HG03108 (cell line): ENCODE results near the gene FAM120AOS.

Source experiments
- ATAC-seq: cut with Tn5 transposase; IDR thresholded peaks from one replicate; pipeline ENCODE4 v1.9.1; 2021; ENCODE audit warnings: moderate library complexity; ENCODE audit not compliant: unreplicated experiment

FAM120AOS gene

DNA sequence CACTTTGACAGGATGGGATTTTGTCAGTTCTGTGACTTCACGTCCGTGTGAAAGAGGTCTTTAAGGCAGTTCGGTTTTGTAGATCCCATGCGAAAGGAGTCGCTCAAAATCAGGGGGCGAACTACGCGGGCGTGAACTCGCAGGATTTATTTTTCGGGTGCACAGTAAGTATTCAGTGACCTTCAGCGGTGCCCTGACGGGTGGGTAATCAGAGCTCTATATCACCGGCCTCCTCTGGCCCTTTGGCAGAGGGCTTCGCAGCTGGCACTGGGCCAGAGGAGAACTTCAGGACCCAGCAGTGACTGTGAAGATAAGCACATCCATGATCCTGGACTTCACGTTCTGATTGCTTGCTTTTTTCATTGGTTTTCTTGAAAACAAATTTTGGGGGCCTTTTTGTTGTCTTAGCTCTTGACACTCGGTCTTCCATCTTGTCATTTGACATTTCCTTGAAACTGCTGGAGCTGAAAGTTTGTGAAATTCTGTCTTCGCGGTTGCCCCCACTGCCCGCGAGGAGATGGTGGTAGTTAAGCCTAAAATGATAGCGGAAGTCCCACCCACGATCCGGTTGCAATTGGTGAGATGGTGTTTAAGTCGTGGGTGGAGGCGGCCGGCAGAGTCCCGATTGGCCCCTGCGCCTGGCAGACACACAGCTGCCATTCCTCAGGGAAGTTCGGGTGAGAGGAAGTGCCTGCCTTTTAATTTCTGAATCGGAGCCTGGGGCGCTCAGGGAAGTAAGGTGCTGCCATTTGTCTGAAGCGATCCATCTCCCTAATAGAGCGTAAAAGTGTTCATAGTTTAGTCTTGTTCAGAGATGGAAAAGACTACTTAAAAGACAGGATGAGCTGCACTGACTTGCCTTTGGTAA is at the start of gene FAM120AOS:
FAM120AOS (minus strand) TSS at position 535 of the 868 bp plus-strand sequence. CDS start 872 bp downstream, outside the sequence.
- peak; percentile 54 for ATAC-seq

DNA sequence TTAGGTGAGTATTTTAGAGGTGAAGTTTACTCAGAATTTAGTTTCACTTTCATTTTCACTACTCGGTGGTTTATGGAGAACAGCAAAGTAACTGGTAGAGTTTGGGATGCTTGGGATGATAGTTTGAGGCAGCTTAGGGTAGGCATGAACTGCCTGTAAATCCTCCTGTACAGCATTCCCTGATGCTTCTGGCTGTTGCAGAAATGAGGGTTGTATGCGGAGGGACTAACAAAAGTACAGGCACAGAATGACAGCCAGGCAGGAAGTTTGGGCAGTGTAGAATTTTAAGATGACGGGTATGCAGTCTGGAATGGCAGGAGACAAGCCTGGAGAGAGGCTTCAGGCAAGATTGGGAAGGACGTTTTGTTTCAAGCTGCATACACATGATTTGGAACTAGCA is 48.0 kb upstream of the FAM120AOS start:
- no peak for ATAC-seq

DNA sequence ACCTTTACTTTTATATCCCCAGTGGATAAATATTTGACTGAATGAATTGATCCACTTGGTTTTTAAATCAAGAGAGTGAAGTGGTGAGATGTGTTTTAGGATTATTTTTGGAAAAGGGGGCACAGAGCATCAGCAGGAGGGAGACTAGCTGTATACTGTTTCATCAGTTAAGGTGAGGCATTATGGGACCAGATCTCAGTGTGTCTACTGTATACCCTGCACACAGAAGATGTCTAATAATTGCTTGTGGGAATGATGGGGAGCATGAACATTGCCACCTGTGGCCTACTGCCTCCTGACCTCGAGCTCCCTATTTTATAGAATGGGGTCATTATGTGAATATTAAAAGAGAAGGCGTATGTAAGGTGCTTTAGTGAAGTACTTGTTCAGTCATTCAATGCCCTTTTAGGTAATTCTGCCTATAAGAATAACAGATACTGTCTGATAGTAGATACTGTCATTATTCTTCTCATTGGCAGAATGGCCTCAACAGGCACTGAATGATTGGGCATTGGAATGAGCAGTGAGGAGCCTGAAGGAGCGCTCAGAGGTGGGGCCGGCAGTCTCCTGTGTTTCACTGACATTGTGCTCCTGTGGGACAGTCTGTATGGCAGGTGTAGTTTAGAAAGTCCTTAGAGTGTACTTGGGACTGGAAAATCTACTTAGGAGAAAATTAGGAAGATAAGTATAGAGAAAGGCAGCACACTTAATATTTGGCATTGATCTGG is 47.4 kb upstream of the FAM120AOS start:
- ATAC-seq, result no peak

DNA sequence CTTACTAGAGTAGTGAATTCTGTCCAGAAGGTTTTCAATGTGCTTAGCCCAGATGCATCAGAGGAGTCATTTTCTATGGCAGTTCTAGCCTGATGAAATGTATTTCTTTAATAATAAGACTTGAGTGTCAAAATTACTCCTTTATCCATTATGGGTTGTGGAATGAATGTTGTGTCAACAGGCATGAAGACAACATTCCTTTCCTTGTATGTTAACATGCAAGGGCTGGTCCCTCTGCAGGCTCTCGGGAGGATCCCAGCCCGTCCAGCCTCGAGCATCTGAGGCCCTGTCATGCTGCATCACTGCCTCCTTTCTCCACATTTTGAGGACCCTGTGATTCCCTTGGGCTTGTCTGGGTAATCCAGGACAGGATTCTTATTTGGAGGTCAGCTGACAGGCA is 42.9 kb upstream of the FAM120AOS start:
- no peak for ATAC-seq

DNA sequence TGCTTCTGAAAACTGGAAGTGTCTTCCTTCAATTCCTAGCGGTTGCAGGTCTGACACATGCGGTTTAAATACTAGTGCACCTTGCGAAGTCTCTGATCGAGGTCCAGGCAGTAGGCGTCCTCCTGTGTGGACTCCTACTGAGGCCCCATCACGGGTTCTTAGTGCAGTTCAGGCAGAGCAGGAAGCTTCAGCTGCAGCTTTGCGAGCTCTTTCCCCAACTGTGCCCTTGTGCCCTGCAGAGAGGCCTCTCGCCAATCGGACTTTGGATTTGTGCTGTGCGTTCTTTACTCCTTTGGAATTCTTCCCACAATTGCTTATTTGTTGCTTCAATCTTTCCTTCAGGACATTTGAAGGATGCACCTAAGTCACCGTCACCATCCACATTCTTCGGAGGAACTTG is 40.6 kb upstream of the FAM120AOS start:
- ATAC-seq, result no peak

DNA sequence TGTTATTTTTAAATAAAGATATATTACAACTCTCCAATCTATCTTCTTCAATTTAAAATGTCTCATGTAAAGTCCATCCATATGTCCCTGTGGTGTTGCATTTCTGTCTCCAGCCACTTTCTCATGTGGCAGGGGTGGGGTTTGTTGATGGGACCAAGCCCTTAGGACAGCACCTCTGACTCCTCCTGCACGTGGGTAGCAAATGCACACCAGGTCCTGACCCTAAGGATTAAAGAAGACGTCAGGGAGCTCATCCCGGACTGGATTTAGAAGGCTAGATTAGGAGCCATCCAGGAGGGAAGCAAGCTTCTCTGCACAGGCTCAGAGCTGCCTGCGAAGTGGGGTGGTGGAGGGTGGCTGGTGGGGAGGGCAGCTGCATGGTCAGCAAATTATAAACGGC is 38.9 kb upstream of the FAM120AOS start:
- ATAC-seq, result no peak

DNA sequence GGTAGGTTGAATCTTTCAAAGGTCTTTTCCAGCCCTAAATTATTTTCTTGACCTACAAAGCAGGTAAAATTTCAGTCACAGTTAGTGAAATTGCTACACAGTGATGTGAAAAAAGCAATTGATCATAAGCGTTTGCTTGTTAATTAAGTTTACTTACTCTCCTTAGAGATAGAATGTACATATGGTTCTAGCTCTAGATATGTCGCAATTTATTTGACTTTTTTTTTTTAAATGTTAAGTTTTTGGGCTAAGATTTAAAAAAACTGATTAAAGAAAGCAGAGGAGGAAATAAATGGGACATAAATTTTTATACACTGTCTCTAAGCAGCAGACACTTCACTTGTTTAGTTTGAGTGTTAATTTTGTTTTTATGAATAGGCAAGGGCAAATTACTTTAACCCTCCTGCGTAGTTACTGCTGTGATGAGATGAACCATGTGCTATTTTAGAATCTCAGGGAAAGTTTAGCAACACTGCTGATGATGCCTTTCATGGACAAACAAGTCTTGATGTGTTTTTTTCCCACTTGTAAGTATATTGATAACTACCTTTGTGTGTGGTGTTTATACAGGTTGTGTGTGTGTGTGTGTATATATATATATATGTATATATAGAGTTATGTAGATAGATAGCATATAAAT is 38.3 kb upstream of the FAM120AOS start:
- no peak for ATAC-seq

DNA sequence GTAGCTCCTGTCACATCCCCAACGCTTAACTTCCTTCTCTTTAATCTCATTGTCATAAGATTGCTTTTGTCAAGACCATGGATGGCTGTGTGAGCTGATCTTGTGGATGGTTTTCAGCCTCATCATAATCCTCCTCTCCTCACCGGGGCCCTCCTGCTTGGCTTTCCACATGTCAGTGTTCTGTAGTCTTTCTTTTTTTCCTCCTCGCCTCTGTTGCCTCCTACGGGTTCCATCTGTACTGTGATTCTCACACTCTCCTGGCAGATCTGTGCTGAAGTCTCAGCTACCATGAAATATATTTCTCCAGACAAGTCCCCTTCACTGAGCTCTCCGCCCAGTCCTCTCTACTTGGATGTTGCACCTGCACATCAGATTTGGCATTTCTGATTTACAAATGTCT is 34.9 kb upstream of the FAM120AOS start:
- no peak for ATAC-seq

DNA sequence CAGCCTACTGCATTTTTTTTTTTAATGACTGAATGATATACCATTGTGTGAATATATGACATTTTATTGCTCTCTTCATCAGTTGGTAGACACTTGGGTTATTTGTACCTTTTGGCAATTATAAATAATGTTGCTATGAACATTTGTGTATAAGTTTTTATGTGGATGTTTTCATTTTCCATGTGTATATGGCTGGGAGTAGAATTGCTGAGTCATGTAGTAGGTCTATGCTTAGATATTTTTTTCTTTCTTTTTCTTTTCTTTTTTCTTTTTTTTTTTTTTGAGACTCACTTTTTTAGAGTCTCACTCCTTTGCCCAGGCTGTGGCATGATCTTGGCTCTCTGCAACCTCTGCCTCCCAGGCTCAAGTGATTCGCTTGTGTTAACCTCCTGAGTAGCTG is 32.9 kb upstream of the FAM120AOS start:
- ATAC-seq, result no peak

DNA sequence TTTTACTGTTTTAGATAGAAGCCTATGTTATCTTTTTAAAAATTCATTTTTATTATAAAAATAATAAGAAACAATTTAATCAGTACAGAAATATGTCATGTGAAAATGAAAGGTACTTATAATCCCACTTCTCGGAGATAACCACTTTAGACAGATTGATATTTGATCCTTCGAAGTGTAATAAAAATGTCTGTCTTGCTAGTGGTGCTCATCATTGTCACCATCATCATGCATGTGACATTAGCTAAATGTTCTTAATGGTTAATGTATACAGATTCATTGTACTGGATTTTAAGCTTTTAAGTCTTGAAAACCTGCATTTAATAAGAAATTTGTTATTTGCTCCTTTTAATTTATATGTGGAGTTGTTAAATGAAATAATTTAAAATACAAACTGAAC is 30.1 kb upstream of the FAM120AOS start:
- ATAC-seq, result no peak

DNA sequence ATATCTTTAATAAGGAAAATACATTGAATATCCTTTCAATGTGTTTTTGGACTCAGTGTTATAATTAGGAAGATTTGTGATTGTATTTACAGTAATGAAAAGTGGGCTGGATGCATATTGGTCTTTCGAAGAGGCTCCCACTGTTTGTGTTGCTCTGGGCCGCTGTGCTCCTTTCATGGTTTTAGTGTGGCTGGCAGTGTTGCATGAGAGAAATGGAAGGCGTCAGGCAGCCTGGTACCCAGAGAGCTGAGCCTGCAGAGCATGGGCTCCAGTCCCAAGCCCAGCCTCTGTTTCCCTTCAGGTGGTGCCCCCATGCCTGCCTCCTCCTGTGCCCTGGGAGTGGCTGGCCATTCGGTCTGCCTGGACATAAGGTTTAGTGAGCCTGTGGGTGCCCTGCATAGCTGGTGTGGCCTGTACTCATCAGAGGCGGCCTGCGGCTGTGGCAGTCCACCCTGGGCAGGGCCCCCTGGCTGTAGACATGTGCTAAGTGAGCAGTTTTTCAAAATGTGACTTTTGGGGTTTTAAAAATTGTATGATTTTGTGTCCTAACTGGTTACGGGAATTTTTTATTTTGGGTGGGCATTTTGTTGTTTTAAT is 27.4 kb upstream of the FAM120AOS start:
- no peak for ATAC-seq

DNA sequence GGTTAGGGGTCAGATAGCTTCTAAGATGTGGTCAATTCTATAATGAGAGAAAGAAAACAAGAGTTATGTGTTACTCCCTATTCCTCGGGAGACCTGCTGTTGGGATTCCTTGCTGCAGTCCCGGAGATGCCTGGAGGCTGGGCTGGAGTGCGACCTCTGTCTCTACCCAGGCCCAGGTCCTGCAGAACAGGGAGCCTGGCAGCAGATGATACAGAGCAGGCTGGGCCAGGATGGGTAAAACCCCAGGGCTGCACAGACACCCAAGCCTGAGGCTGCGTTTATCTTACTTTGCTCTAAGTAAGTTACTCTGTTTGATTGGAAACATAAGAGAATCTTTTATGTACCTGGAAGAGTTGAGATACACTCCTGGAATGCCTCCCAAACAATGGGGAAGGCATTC is 26.9 kb upstream of the FAM120AOS start:
- ATAC-seq, result no peak

DNA sequence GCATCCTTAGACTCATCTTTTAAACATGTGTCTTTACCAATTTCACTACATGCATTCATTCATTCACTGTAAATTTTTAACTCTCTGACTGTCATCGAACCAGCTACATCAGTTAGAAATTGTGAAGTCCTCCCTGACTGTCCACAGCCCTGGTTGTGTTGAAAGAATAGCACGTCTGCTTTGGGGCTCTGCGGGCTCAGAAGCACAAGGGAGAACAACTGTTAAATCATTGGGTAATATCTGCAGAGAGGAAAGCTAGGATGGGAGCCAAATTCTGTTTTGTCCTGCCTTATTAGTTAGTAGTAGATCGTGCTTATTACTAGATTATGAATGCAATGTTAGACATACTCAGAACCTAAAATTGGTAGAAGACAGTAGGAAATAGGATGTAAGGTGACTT is 26.3 kb upstream of the FAM120AOS start:
- no peak for ATAC-seq

DNA sequence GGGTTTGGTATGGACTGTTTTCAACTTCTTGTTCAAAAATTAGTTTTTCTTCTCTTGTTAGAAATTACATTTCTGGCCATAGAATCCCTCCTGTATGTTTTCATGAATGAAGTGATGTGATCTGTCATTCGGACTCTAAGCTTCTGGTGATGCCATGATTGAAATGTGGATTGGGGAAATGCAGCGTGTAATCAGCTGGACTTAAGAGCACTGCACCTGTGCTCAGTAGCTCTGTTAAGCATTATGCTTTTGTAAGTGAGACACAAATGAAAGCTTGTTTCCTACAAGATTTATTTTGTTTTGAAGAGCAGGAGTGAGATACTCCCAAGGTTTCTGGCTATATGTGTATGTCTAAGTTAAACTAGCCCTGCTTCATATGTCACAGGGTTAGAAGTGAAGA is 24.0 kb upstream of the FAM120AOS start:
- no peak for ATAC-seq

DNA sequence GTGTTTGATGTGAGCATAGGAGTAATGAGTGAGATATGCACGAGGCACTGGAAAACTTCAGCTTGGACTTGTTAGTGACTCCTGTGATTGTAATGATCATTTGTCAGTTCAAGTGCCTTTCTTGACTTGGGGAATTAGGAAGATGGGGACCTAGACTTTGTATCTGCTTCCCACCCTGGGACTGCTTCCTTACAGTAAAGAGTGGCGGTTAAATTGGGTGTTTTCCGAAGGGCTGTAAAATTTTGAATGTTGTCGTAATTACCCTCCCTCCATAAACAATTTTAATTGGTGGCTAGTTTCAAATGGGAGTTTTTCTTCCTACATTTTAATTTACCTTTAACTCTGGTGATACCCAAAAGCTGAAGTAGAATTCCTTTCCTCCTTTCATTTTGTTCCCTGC is 23.5 kb upstream of the FAM120AOS start:
- no peak for ATAC-seq

DNA sequence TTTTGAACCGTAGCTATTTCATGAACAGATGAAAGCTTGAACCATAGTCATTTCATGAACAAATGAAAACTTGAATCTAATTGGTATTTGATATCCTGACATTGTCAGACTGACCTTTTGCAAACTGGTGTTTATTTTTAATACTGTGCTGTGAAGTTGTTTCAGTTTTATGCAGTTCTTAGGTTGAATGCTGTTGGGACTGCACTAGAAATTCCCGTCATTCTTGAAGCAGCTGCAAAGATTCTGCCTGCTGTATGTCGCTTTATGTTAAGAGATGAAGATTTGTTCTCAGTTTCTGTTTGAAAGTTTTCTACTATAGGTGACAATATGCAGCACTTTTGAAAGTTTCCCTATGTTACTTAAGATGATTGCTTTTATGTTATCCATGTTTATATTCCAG is 22.5 kb upstream of the FAM120AOS start:
- no peak for ATAC-seq

DNA sequence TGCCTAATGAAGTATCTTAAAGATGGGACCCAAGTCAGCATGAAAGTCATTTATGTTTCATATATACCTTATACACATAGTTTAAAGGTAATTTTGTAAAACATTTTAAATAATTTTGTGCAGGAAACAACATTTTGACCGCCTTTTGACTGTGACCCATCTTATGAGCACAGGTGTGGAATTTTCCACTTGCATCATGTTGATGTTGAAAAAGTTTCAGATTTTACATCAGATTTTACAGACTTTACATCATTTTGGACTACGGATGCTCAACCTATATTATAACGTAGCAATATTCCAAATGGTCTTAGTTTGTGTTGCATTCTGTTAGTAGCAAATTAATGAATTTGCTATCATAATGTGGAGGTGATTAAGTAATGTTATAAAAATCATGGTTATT is 21.7 kb upstream of the FAM120AOS start:
- ATAC-seq, result no peak

DNA sequence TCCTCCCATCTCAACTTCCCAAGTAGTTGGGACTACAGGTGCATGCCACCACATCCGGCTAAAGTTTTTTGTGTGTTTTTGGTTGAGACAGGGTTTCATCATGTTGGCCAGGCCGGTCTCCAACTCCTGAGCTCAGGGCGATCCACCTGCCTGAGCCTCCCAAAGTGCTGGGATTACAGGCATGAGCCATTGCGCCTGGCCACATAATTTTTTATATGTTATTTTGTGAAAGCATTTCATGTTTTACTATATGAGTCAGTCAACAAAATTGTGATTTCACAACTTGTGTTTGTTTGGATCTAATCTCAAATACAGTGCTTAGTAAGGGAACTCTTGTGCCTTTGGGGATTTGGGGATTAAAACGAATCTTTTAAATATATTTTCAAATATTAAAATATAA is 20.0 kb upstream of the FAM120AOS start:
- no peak for ATAC-seq

DNA sequence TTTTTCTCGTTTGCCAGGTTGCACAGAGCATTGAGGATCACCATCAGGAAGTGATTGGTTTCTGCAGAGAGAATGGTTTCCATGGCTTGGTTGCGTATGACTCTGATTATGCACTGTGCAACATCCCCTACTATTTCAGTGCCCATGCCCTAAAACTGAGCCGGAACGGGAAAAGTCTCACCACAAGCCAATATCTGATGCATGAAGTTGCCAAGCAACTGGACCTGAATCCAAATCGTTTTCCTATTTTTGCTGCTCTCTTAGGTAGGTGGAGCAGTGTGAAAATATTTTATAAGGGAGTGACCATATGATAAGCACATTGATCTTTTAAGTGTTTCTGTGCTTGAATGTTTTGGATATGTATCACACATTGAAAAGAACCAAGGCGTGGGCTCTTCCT is 17.7 kb upstream of the FAM120AOS start:
- ATAC-seq, result no peak

DNA sequence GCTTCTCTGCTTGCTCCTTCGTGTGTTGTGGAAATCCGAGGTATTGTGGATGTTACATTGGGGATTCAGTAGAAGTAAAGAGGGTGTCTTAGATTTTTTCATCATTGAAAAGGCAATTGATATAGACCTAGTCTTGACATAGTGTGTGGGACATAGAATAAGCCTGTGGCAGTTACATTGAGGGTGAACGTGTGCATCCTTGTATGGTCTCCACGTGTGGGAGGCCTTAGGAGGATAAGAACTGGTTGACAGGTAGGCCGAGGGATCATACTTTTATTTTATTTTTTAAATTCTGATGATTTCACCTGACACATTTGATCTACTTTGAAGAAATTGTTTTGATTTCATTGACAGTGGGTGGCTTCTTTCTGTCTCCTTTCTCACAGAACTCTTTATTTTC is 17.0 kb upstream of the FAM120AOS start:
- ATAC-seq, result no peak

DNA sequence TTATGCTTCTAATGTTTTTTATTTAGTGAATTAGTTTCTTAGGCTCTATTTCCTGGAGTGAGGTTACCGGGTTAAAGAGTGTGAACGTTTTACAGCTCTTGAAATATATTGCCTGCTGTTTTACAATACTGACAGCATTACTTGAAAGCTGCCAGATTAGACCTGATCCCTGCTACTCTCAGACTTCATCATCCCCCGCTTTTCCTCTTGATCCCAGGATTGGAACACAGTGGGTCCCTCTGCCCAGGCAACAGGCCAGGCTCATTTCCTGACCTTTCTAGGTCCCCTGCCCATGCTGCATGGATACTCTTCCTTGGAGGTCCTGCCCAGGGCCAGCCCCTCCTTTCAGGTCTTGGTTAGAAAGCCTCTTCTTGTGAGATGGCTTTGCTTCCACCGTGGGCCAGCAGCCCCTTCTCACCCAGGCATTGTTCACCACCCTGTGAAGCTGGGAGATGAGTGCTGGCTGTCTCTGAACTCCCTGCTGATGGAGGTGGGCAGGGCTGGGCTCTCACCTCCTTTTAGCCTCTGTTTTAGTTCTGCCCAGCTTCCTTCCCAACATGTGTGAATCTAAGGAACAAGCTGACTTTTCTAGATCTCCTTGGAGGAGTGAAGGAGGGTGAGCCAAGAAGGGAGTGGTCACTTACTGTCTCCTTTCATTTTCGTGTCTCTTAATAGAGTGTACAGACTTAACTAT is 15.5 kb upstream of the FAM120AOS start:
- ATAC-seq, result no peak
